HG02943 (cell line): ENCODE data around the gene PKHD1.

Experiments
- ATAC-seq: cut with Tn5 transposase; IDR thresholded peaks from one replicate; pipeline ENCODE4 v1.9.1; 2021; ENCODE audit warnings: mild to moderate bottlenecking, low read depth, moderate library complexity; ENCODE audit not compliant: unreplicated experiment

Gene PKHD1

DNA sequence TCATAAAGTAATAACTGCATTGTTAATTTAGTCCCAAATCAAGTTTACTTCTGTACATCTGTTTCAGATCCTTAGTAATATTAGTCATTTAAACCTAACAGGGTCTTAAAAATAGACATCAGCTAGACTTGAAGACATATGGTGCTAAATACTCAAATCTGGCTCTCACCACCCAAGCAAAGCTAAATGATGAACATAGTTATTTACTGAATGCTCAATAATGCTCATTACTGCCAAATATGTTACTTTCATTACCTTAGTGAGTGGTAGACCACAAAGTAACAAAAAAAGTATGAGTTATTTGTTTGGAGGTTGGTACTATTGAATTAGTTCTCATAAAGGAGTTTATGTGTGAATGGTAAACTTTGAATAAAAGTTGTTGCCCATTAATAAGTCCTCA lies 502.1 kb downstream of the PKHD1 start:
- no peak for ATAC-seq

- ATAC-seq = no peak
Observed at GRCh38 chr6:51584163-51584562, 503.2 kb downstream of the PKHD1 start.

- no peak for ATAC-seq
Observed at GRCh38 chr6:51578994-51579393, 508.4 kb downstream of the PKHD1 start.

DNA sequence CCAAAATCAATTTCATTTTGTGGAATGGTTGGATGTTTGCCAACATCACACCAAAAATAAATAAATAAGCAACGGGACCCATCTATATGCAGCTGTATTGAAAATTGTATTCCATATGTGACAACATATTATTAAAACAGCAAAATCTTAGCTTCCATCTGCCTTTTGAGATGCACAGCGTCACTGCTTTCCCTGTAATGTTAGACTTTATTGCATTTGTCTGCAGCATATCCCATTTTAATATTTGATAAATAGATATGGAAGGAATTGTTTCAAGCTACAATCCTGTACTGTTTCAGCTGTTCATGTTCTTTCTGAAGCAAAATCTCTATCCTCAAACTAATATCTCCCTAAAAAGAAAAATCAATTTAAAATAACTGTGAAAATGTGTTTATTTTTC lies 509.1 kb downstream of the PKHD1 start:
- ATAC-seq = no peak

- ATAC-seq = no peak
Observed at GRCh38 chr6:51574040-51574439, 513.4 kb downstream of the PKHD1 start.

DNA sequence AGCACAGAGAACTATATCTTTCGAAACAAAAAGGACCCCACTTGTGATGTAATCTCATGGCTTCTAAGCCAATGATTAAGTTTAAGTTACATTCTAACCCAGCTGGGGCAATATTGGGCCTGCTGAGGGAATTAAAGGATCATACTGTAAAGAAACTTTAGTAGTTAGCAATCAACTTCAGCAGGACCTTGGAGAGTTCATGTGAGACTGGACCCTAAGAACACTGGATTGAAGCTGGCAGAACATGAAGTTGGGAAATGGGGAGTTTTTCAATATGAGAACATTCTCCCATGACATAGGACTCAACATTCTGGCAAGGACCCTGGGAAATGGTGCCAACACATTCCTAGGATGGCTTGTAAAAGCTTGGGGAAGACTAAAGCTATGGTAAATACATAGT lies 516.2 kb downstream of the PKHD1 start:
- ATAC-seq = no peak

DNA sequence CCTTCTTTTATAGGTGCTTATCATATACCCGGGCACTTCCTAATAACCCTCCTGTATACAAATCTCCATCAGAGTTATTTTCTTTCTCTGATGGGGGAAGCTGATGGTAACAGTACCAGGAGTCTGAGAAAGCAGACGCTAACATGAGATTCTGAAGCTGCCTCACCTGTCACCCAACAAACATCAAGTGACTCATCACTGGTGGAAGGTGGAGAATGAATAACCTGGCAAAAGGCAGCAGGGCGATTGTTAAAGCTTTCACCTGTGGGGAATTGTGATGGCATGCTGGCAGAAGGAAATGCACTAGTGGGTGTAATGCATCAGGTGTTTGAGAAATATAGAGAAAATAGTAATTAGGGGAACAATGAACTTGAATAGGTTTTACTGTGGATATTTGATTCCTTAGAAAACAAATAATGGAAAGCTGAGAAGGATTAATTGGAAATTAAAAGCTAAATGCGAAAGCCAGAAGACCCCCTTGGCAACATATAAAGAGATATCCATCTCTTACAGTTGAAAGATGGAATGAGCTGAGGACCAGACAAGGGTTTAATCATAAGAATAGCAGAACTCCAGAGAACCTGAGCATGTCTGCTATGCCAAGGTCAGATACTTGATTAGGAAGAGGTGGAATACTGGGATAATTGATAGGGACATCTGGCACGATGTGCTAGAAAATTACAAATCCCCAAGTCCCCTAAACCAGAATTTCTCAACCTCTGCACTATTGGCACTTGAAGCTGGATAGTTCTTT lies 517.1 kb downstream of the PKHD1 start:
- no peak for ATAC-seq

DNA sequence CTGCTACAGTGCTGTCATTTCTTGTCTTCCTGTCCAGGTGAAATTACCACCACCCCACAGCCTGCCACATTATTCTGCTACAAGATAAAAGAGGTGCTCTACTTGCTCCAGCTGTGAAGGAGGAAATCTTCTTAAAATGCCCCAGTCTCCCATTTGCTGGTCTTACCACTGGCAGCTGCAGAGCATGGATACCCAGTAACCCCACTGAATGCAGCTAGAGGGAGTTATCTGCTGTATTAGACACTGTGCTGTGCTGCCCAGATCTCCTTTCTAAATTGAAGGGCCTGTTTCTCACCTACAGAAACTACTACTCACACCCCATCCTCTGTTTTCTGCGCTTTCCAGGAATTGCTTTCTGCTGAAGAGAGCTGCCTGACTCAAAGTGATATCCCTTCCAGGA lies 517.8 kb downstream of the PKHD1 start:
- no peak for ATAC-seq

DNA sequence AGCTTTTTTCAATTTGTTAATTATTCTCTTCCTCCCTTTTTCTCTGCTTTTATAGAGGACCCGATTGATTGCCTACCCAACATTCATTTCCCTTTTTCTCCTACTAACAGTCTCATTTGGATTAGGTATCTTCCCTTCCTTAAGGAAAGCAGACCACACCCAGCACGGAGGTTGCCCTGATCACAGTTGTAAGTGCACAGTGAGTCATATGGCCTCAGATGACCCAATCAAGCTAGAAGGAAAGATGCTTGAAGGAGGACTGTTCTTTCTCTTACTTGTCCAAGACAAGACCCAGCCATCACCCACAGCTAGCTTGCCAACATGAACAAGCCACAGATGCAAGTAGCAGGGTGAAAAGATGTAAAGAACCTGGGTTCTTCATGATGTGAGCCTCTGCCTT lies 518.6 kb downstream of the PKHD1 start:
- no peak for ATAC-seq

DNA sequence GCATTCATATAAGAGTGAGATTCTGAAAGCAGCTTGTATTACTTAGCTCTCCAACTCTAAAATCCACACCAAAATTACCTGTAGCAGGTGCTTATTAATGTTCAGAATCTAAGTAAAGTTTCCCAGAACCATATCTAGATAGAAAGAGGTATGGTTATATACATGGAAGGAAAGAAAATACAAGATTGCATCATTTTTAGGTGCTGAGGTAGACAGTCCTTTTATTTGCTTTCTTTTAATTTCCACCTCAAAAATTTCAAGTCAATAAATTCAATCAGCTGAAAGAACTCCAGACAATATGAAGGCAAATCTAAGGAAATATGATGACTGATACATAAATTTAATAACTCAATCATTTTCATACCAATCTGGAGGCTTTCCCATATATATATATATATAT lies 521.9 kb downstream of the PKHD1 start:
- ATAC-seq = no peak
